Astrocyte of the spinal cord (primary cell): Measurements from ENCODE around the gene ADGRD1.

ENCODE experiments used
- DNase-seq: peaks from one replicate; pipeline ENCODE4 v3.0.0; 2011; ENCODE audit warnings: low read depth, low spot score
- H3K4me3 ChIP-seq: 2 replicates; pipeline ENCODE4 v1.5.1; 2011; ENCODE audit warnings: low read depth, mild to moderate bottlenecking, low read length, moderate library complexity
- in situ Hi-C: cut with HindIII; loops from 2 replicates; pipeline ENCODE4 v1.10.0; 2017; ENCODE audit warnings: low sequenced_read_pairs
- TF ChIP-seq, protein P1 (sequence below): IDR thresholded peaks from 2 replicates; pipeline ENCODE4 v1.5.1; 2012; ENCODE audit warnings: low read depth, mild to moderate bottlenecking, low read length, inconsistent platforms

The ADGRD1 gene

DNA sequence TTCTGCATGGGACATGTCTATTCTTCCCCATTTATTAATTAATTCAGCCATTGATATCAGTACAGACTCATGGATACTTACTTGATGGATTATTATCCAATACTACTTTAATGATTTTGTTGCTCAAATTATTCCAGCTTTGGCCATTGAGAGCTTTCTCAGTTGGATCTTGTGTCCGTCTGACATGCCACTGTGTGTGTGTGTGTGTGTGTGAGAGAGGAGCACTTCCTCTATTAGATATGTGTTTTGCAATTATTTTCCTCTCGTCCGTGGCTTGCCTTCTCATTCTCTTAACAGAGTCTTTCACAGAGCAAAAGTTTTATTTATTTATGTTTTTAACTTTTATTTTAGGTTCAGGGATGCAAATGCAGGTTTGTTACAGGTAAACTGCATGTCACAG, 194.2 kb downstream of the ADGRD1 start:
- in situ Hi-C loops = no loop called here
- TF ChIP-seq, protein P1, sequence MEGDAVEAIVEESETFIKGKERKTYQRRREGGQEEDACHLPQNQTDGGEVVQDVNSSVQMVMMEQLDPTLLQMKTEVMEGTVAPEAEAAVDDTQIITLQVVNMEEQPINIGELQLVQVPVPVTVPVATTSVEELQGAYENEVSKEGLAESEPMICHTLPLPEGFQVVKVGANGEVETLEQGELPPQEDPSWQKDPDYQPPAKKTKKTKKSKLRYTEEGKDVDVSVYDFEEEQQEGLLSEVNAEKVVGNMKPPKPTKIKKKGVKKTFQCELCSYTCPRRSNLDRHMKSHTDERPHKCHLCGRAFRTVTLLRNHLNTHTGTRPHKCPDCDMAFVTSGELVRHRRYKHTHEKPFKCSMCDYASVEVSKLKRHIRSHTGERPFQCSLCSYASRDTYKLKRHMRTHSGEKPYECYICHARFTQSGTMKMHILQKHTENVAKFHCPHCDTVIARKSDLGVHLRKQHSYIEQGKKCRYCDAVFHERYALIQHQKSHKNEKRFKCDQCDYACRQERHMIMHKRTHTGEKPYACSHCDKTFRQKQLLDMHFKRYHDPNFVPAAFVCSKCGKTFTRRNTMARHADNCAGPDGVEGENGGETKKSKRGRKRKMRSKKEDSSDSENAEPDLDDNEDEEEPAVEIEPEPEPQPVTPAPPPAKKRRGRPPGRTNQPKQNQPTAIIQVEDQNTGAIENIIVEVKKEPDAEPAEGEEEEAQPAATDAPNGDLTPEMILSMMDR = no peak
- H3K4me3 ChIP-seq = no peak overlapping the region
- DNase-seq = no peak

DNA sequence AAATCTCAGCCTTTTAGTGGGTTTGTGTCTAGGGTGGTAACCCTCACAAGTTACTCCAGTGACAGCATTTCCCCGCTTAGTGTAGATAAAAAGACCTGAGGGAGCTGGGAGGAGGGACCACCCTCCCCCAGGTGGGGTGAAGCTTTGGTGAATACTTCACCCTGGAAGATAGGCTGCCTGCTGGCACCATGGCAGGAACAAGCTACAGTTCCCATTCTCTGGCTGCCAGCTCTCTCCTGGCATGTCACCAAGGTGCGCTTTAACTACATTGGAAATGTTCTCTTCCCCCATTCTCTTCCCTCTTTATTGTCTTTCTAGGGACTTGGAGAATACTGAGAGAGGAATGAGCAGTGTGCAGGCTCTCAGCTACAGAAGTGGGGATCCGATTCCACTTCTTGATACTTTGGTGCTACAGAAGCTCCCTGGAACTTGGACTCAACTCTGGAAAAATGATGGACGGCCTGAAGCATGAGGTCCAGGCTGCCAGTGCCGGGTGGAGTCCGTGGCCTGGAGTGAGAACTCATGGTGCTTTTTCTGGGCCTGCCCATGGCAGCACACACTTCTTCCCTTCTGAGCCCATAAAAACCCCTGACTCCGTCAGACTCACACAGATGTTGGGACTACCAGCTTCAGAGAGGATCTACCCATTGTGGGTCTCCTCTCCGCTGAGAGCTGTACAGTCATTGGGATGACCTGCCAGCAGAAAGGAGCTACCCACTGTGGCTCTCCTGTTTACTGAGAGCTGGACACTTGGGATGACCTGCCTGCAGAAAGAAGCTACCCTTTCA, 198.0 kb downstream of the ADGRD1 start:
- TF ChIP-seq, protein P1 = no peak
- in situ Hi-C loops = no loop called here
- DNase-seq = no peak
- no peak overlapping the region for H3K4me3 ChIP-seq

DNA sequence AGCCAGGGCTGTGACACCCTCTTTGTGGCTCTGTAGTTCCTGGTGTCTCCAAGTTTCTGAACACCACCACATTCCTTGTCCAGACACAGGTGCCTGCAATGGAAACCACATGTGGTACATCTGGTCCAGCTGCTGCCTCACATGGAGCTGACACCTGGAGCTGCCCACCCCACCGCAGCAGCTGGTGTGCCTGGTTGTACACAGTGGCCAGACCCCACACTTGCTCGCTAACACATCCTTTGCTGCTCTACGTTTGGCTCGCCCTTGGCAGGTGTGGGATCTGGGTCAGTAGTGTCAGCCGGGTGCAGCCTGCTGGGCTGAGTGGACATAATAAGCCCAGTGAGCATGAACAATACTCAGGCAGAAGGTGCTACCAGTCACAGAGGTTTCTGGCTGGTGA, 198.9 kb downstream of the ADGRD1 start:
- TF ChIP-seq, protein P1 = no peak
- no peak for DNase-seq
- H3K4me3 ChIP-seq = no peak overlapping the region
- in situ Hi-C loops = no loop called here

DNA sequence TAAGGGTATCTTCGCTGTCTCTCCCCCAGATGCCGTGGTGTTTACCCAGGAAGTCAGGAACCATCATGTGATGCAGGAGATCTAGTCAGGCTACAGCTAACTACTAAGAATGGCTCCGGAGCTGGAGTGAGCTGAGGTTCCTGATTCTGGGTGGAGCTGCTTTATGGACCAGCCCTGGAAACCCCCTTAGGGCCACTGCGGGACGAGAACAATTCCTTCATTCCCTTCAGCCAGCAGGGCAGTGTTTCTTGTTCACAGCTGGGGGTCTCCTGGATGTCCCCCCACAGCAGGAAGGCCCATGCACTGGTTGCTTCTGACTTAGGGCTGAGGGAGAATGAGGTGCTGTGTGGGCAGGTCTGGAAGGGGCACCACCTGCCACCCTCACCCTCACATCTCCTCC, 199.3 kb downstream of the ADGRD1 start:
- in situ Hi-C loops = no loop called here
- no peak for DNase-seq
- TF ChIP-seq, protein P1 = no peak
- H3K4me3 ChIP-seq = no peak overlapping the region

DNA sequence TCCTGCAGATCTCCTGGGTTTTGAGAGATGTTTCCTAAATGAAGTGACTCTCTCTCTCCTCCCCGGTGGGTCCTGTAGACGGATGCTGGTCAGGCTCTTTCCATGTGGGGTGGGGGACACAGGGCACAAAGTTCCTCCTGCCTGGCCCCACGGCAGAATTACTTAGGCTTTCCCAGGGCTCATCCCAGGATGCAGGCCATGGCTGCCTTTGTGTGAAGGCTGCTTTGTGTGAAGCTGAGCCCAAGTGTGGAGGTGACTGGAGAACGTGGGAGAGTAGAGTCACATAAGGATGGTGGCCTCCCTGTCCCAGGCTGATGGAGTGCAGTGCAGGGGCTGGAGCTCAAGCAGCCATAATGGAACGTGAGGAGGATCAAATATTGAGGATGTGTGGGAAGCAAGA, 200.2 kb downstream of the ADGRD1 start:
- H3K4me3 ChIP-seq = no peak overlapping the region
- in situ Hi-C loops = no loop called here
- no peak for DNase-seq
- TF ChIP-seq, protein P1 = no peak

DNA sequence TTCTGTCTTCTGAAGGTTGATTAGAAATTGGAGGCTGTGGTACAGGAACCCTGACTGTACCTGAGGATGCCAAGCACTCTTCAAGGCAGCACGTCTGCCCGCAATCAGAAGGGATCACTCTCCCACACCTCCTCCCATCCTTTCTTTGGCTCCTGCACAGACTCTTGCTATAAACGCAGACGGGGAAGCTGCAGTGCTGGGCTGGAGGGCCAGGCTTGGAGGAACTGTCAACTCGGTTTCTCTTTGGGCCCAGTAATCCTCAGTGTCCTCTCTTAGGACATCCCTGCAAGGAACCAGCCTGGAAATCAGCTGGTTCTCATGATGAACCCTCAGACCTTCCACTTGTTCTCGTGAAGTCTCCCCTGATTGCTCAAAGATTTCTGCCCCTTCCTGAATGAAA, 201.4 kb downstream of the ADGRD1 start:
- DNase-seq = no peak
- in situ Hi-C loops = no loop called here
- H3K4me3 ChIP-seq = no peak overlapping the region
- TF ChIP-seq, protein P1 = no peak
